Heart right ventricle (tissue), 16 donors: ENCODE results near the gene RRP8. TPM values are rescaled to one million over a fixed set of nuclear protein-coding genes. Genes with fewer than 3 reads are reported as not detected.
A peak's percentile ranks its signal among the peaks of the same experiment; 100 is the strongest.

Source experiments
- ATAC-seq, 8 donors: fragments of 200-7000 bp; cut with Tn5 transposase; one replicate each; pipeline ENCODE4 v1.9.1; 2020; ENCODE audit warnings: mild to moderate bottlenecking in 8 of 8, moderate library complexity in 8 of 8, moderate number of reproducible peaks in 1 of 8
- DNase-seq, 2 donors: peaks; one replicate each; pipeline ENCODE4 v3.0.0-alpha.2; 2020
- H3K27ac ChIP-seq, 10 donors: fragments of 200-600 bp; sonication (generic) in 2 of 10; one replicate each; pipeline versions ENCODE4 v1.5.0 to v1.8.0; 2020 to 2022; ENCODE audit warnings: mild to moderate bottlenecking in 3 of 10
- H3K27me3 ChIP-seq, 7 donors: fragments of 200-600 bp; one replicate each; pipeline ENCODE4 v1.8.0; 2021 to 2022; ENCODE audit warnings: mild to moderate bottlenecking in 2 of 7
- H3K36me3 ChIP-seq, 9 donors: fragments of 200-600 bp; sonication (generic) in 1 of 9; one replicate each; pipeline versions ENCODE4 v1.5.0 to v1.8.0; 2020 to 2022; ENCODE audit warnings: mild to moderate bottlenecking in 2 of 9
- H3K4me1 ChIP-seq, 9 donors: fragments of 200-600 bp; sonication (generic) in 1 of 9; one replicate each; pipeline versions ENCODE4 v1.5.0 to v1.8.0; 2020 to 2022; ENCODE audit warnings: mild to moderate bottlenecking in 4 of 9
- H3K4me3 ChIP-seq, 10 donors: fragments of 200-600 bp; sonication (generic) in 2 of 10; one replicate each; pipeline versions ENCODE4 v1.5.0 to v1.8.0; 2020 to 2022; ENCODE audit warnings: mild to moderate bottlenecking in 7 of 10, moderate library complexity in 2 of 10
- H3K9me3 ChIP-seq, 11 donors: fragments of 200-600 bp in 10 of 11; sonication (generic) in 2 of 11; one replicate each; pipeline versions ENCODE4 v1.5.0 to v1.8.0; 2013 to 2022; ENCODE audit warnings: mild to moderate bottlenecking in 2 of 11, control low read depth in 1 of 11, moderate library complexity in 1 of 11
- WGBS, 2 donors: extraction: QIAGEN DNeasy Blood & Tissue Kit; methylation state at CpG; one replicate each; pipeline ENCODE4 v1.1.7; 2013; ENCODE audit warnings: inconsistent platforms in 1 of 2; 5-methylcytosine and 5-hydroxymethylcytosine counted together
- intact Hi-C, 10 donors: fragments of 100-400 bp; cut with DNase I; formaldehyde crosslinking; loops; one replicate each; pipeline versions ENCODE4 v1.11.1 to v1.14.2; 2022
- polyA plus RNA-seq, 2 donors: library from polyadenylated mRNA; stranded (reverse); fragments of 200-250 nt; gene quantifications; one replicate each; pipeline ENCODE4 v1.2.3, GENCODE V29; 2013
- total RNA-seq, 10 donors: library from RNA; stranded (reverse); fragmentation: NEBNext Ultra II Directional in 3 of 10; extraction: Animal tissue kit (Norgen Biotek cat#: 25700) in 3 of 10; gene quantifications; one replicate each; pipeline versions ENCODE4 v1.2.1 to v1.2.4, GENCODE V29; 2021 to 2023
- TF ChIP-seq, protein P1 (sequence below), 9 donors: fragments of 200-600 bp; sonication (generic) in 2 of 9; IDR thresholded peaks; one replicate each; pipeline versions ENCODE4 v1.5.0 to v1.8.0; 2021 to 2022; ENCODE audit warnings: antibody characterized with exemption in 9 of 9, mild to moderate bottlenecking in 5 of 9, moderate library complexity in 1 of 9
- donor health status: Arrhythmogenic right ventricular cardiomyopathy.
- donor health status: ischemic (EF 13 %, LVEDD 7.1; RV severe dilation, severe dysfunction).
- donor health status: healthy with polysubstance abuse.
- donor health status: DM: no; HTN: yes; CAD: no.
- donor health status: DM: no; HTN: no; CAD: no.
- donor health status: ischemic (EF 25% LVEDD 6.9; RV normal size, moderate dysfunction).
- donor health status: ischemic (EF 25% LVEDD 5.7; RV mildly dilated, moderate dysfunction).
- donor health status: healthy.
- donor health status: DM: yes; HTN: yes; CAD: no.
- donor health status: Ischemic cardiomyopathy.
- donor health status: ischemic (EF 35%, LVEDD 5.7; RV mildly dilated, moderate dysfunction).
- donor health status: nonischemic (EF 11% LVEDD 7.7; RV severe dilation, severe dysfunction).
- donor health status: DM: yes; HTN: yes; CAD: no.
- donor health status: PGD.
- donor health status: ischemic (EF 29% LVEDD 5.4; RV normal size, mild dysfunction).
- donor health status: nonischemic (EF 23%, LVEDD 6.1; RV moderate dilation, normal function).

The RRP8 gene
- total and polyA plus RNA-seq, 12 donors: 12.1 to 23.3 (median 20.5) TPM

- peaks cover 3 to 45% (median 35%) of the 10 kb centered on the region in 9 donors for H3K36me3 ChIP-seq
- DNase-seq (peak in 1 of 2 donors; percentile 2), ATAC-seq (no peak)
- no peaks in the 10 kb centered on the region for H3K27me3 ChIP-seq
- TF ChIP-seq, protein P1, sequence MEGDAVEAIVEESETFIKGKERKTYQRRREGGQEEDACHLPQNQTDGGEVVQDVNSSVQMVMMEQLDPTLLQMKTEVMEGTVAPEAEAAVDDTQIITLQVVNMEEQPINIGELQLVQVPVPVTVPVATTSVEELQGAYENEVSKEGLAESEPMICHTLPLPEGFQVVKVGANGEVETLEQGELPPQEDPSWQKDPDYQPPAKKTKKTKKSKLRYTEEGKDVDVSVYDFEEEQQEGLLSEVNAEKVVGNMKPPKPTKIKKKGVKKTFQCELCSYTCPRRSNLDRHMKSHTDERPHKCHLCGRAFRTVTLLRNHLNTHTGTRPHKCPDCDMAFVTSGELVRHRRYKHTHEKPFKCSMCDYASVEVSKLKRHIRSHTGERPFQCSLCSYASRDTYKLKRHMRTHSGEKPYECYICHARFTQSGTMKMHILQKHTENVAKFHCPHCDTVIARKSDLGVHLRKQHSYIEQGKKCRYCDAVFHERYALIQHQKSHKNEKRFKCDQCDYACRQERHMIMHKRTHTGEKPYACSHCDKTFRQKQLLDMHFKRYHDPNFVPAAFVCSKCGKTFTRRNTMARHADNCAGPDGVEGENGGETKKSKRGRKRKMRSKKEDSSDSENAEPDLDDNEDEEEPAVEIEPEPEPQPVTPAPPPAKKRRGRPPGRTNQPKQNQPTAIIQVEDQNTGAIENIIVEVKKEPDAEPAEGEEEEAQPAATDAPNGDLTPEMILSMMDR (IDR thresholded peaks at IDR 0.05): no peak
- intact Hi-C loops: loop anchor here in 2 of 10 donors (5.0 to 10.0 kb wide), 2 partner anchors 72 to 125 kb away; partner anchors contain the start of genes ARFIP2 (in 1 of the 2) and TIMM10B (in 1 of the 2)
- peak overlapping the region; percentile 1 to 99 (median 97) for H3K27ac ChIP-seq
- H3K4me1 ChIP-seq: peaks cover 8 to 78% (median 60%) of the 10 kb centered on the region in 9 donors
- no peaks in the 10 kb centered on the region for H3K9me3 ChIP-seq
- H3K4me3 ChIP-seq: peak overlapping the region in 6 of 10 donors; percentile 1 to 97 (median 84)
Measured at GRCh38 chr11:6607190-6607795, 3.9 kb upstream of the RRP8 start.

DNA sequence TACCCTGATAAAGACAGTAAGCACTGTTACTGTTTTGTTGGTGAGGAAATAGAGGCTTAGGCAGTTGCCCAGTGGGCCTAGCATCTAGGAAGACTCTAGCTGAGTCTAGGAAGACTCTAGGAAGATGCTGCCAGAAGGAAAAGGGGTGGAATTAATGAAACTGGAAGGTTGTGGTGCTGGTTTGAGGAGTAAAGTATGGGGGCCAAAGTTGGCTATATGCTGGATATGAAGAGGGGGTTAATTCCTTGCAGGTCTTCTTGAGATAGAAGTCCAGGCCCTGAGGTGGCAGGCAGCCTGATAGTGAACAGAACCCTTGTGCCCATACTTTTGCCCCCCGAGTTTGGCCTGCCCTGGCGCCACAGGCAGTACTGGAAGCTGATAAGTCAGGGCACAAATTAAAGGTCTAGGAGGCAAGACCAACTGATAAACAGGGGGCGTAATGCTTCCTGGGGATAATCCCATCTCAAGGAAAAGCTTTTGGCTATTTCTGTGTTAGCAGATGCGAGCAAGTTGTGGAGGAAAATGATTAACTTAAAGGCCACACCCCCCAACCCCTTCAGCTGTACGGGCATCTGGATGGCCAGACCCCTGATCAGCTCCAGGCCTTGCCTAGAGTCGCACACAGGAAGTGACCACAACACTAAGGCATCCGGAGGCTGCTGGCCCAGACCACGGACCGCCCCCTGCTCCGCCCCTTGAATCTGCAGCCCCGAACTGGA, 3.2 kb upstream of the RRP8 start:
- H3K27me3 ChIP-seq: no peaks in the 10 kb centered on the region
- ATAC-seq (peak; percentile 76 to 88 (median 84)), DNase-seq (peak; percentile 90 to 97)
- H3K4me3 ChIP-seq: peak overlapping the region in 8 of 10 donors; percentile 63 to 97 (median 84)
- H3K4me1 ChIP-seq: peaks cover 15 to 85% (median 66%) of the 10 kb centered on the region in 9 donors
- 3 to 5% methylated on average over 11 of the region's 11 CpGs for WGBS, 2 donors
- peaks cover 3 to 50% (median 35%) of the 10 kb centered on the region in 9 donors for H3K36me3 ChIP-seq
- peak overlapping the region; percentile 68 to 99 (median 97) for H3K27ac ChIP-seq
- H3K9me3 ChIP-seq: no peaks in the 10 kb centered on the region
- TF ChIP-seq, protein P1 (IDR thresholded peaks at IDR 0.05): no peak
- intact Hi-C loops: loop anchor here in 2 of 10 donors (5.0 to 10.0 kb wide), 2 partner anchors 72 to 124 kb away; partner anchors contain the start of genes ARFIP2 (in 1 of the 2) and TIMM10B (in 1 of the 2)

DNA sequence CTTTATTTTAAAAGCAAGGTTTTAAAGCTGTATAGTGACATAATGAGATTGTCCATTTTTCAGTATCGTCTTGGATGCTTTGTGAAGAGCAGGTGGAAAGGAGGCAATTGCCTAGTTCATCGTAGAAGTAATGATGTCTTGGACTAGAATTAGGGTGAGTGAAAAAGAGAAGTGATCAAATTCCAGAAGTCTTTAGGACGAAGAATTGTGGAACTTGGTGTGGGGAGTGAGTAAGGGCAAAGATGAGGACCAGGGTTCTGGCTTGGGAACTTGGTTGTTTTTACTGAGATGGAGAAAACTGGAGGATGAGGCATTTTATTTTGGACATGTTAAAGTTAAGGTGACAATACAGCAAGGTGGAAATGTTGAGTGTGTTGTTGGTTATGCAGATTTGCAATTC, 1.4 kb upstream of the RRP8 start:
- Histone ChIP-seq H3K4me1 (peaks cover 15 to 80% (median 63%) of the 10 kb centered on the region in 9 donors), H3K36me3 (peaks cover 3 to 51% (median 37%) of the 10 kb centered on the region in 9 donors), H3K27me3 (no peaks in the 10 kb centered on the region), H3K4me3 (peak overlapping the region; percentile 63 to 97 (median 82)), H3K27ac (peak overlapping the region; percentile 93 to 99 (median 97)), H3K9me3 (no peaks in the 10 kb centered on the region)
- intact Hi-C loops: loop anchor here in 6 of 10 donors (1.0 to 10.0 kb wide), 8 partner anchors 57 to 122 kb away; partner anchors contain the start of genes ARFIP2 (in 3 of the 6), TIMM10B (in 3 of the 6) and MRPL17 (in 2 of the 6)
- TF ChIP-seq, protein P1 (IDR thresholded peaks at IDR 0.05): no peak
- DNase-seq (peak in 1 of 2 donors; percentile 1), ATAC-seq (no peak)
- WGBS, 2 donors: 2 to 5% methylated on average over 3 of the region's 3 CpGs

GRCh38 chr11:6604081-6604626, 738 bp upstream of the RRP8 start:
- intact Hi-C loops: loop anchor here in 5 of 10 donors (1.0 to 10.0 kb wide), 8 partner anchors 57 to 122 kb away; partner anchors contain the start of genes ARFIP2 (in 2 of the 5), MRPL17 (in 2 of the 5) and TIMM10B (in 2 of the 5)
- TF ChIP-seq, protein P1 (IDR thresholded peaks at IDR 0.05): peak in 4 of 9 donors; percentile 17 to 48 (median 48)
- H3K27me3 ChIP-seq: no peaks in the 10 kb centered on the region
- H3K9me3 ChIP-seq: no peaks in the 10 kb centered on the region
- H3K27ac ChIP-seq: peak overlapping the region; percentile 93 to 99 (median 97)
- 0 to 1% methylated on average over 20 of the region's 20 CpGs for WGBS, 2 donors
- DNase-seq (peak in 1 of 2 donors; percentile 61), ATAC-seq (peak; percentile 43 to 70 (median 56))
- H3K4me1 ChIP-seq: peaks cover 15 to 79% (median 68%) of the 10 kb centered on the region in 9 donors
- peak overlapping the region; percentile 63 to 97 (median 82) for H3K4me3 ChIP-seq
- H3K36me3 ChIP-seq: peaks cover 0 to 51% (median 37%) of the 10 kb centered on the region in 9 donors
